Measurements from ENCODE around the gene PRKCZ. TPM values are rescaled to one million over a fixed set of nuclear protein-coding genes. Genes with fewer than 3 reads are reported as not detected.

Gene PRKCZ
- total and polyA plus RNA-seq, 11 donors = 12.5 to 20.7 (median 16.5) TPM

DNA sequence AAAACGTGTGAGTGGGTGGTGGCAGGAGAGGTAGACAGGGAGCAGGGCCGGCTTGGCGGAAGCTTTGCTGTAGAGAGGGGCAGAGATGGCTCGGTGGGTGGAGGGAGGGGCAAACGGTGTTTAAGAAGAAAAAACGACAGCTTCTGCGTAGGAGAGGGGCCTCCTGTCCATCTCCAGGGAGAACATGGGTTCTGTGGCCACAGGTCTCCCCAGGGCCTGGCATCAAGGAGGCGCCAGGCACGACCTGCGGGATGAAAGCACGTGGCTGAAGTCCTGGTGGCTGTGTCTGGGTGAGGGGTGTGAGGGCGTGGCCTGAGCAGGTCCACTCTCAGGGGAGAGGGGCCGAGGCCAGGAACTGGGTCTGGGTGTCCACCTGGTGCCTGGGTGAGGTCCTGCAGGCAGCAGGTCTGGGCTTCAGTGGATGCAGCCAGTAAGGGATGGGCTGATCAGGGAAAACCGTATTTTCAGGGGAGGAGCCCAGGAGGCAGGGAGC, 940 bp upstream of the PRKCZ start:
- Histone ChIP-seq H3K27me3 (peaks cover 11 to 64% (median 41%) of the 10 kb centered on the region in 9 donors), H3K9me3 (no peaks in the 10 kb centered on the region), H3K27ac (peak overlapping the region in 3 of 12 donors; percentile 45 to 73 (median 47)), H3K4me1 (peaks cover 0 to 45% (median 19%) of the 10 kb centered on the region in 12 donors), H3K4me3 (peak overlapping the region in 10 of 12 donors; percentile 53 to 83 (median 61)), H3K36me3 (no peaks in the 10 kb centered on the region)
- WGBS, 4 donors = 35 to 46% (median 40%) methylated on average over 12 to 14 of the region's 14 CpGs
- peak in 1 of 5 donors; percentile 45 for DNase-seq
- TF ChIP-seq, protein P1, sequence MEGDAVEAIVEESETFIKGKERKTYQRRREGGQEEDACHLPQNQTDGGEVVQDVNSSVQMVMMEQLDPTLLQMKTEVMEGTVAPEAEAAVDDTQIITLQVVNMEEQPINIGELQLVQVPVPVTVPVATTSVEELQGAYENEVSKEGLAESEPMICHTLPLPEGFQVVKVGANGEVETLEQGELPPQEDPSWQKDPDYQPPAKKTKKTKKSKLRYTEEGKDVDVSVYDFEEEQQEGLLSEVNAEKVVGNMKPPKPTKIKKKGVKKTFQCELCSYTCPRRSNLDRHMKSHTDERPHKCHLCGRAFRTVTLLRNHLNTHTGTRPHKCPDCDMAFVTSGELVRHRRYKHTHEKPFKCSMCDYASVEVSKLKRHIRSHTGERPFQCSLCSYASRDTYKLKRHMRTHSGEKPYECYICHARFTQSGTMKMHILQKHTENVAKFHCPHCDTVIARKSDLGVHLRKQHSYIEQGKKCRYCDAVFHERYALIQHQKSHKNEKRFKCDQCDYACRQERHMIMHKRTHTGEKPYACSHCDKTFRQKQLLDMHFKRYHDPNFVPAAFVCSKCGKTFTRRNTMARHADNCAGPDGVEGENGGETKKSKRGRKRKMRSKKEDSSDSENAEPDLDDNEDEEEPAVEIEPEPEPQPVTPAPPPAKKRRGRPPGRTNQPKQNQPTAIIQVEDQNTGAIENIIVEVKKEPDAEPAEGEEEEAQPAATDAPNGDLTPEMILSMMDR (IDR thresholded peaks at IDR 0.05) = no peak
- no peak for TF ChIP-seq POLR2A (IDR thresholded peaks at IDR 0.05)
- intact Hi-C loops (cut with DNase I) = loop anchor here in 7 of 10 donors (5.0 kb wide), 2 partner anchors 92 to 107 kb away; no protein-coding TSS in a partner anchor
- ATAC-seq = peak in 2 of 4 donors; percentile 1 to 8

DNA sequence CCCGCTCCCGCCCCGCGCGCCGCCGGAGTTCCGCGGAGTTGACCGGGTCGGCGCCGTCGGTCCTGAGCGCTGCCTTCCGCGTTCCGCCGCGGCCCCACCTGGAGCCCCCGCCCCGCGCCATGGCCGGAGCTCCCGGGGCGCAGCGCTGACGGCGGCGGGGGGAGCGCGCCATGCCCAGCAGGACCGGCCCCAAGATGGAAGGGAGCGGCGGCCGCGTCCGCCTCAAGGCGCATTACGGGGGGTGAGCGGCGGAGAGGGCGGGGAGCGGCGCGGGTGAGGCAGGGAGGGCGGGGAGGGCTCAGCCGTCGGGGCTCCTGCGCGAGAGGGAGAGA, 216 bp downstream of the PRKCZ start:
- peak in 1 of 4 donors; percentile 20 for ATAC-seq
- DNase-seq = no peak
- intact Hi-C loops (cut with DNase I) = no loop called here
- Histone ChIP-seq H3K9me3 (no peaks in the 10 kb centered on the region), H3K4me3 (peak overlapping the region; percentile 11 to 83 (median 58)), H3K4me1 (peaks cover 0 to 34% (median 14%) of the 10 kb centered on the region in 12 donors), H3K27me3 (peaks cover 11 to 64% (median 41%) of the 10 kb centered on the region in 9 donors), H3K36me3 (no peaks in the 10 kb centered on the region), H3K27ac (peak overlapping the region in 4 of 12 donors; percentile 4 to 58 (median 14))
- TF ChIP-seq POLR2A (IDR thresholded peaks at IDR 0.05) = no peak
- TF ChIP-seq, protein P1 (IDR thresholded peaks at IDR 0.05) = no peak
- 0 to 3% (median 1%) methylated on average over 6 to 51 of the region's 51 CpGs for whole genome bisulfite sequencing, 4 donors

DNA sequence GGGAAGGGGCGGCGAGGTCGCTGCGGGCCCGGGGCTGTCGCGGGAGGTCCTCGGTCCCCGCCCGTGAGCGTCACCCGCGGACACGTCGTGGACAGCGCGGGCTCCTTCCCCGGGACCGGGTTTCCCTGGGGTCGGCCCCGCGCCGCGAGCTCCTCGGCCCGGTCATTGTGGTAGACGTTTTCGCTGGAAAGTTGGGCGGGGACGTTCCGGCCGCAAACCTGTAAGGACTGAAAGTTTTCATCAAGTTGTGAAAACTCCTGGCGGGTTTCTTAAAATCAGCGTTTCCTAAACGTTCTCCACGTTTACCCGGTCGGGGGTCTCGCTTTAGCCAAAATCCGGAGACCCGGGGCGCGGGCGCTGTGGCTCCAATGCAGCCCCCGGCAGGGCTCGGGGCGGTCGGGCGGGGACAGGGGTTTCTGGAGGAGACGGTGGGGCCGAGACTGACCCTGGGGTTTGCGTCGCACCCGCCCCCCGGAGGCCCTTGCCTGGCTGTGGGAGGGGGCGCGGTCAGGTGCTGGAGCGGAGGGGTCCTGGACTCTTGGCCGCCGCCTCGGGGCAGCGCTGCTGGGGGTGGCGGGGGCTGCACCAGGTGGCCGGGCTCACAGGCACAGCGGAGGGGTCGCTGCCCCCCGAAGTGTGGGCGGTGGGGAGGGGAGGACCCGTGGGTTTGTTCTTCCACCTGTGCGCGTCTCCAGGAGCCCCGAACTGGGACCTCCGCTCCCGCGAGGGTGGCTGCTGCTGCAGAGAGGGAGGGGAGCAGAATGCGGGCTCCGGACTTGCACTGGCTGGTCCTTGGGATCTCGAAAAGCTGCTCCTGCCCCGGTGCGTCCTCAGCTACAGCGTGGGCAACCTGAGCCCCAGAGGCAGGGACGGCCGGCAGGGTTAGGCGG, 827 bp downstream of the PRKCZ start:
- peak overlapping the region in 4 of 12 donors; percentile 4 to 58 (median 14) for H3K27ac ChIP-seq
- H3K9me3 ChIP-seq = no peaks in the 10 kb centered on the region
- TF ChIP-seq, protein P1 (IDR thresholded peaks at IDR 0.05) = no peak
- no peak for TF ChIP-seq POLR2A (IDR thresholded peaks at IDR 0.05)
- peak in 1 of 5 donors; percentile 65 for DNase-seq
- peaks cover 0 to 3% (median 0%) of the 10 kb centered on the region in 9 donors for H3K36me3 ChIP-seq
- peaks cover 0 to 28% (median 10%) of the 10 kb centered on the region in 12 donors for H3K4me1 ChIP-seq
- no peak for ATAC-seq
- H3K27me3 ChIP-seq = peaks cover 11 to 59% (median 38%) of the 10 kb centered on the region in 9 donors
- peak overlapping the region; percentile 11 to 83 (median 58) for H3K4me3 ChIP-seq
- intact Hi-C loops (cut with DNase I) = no loop called here
- WGBS, 4 donors = 19 to 29% (median 23%) methylated on average over 40 to 84 of the region's 84 CpGs

Measured in heart left ventricle (tissue), 16 donors.